Eye (tissue), 1 donor: ENCODE results near the gene CDKN1A.

Source experiments
- DNase-seq: peaks from one replicate; pipeline ENCODE4 v3.0.0-alpha.2; 2015

CDKN1A gene

DNA sequence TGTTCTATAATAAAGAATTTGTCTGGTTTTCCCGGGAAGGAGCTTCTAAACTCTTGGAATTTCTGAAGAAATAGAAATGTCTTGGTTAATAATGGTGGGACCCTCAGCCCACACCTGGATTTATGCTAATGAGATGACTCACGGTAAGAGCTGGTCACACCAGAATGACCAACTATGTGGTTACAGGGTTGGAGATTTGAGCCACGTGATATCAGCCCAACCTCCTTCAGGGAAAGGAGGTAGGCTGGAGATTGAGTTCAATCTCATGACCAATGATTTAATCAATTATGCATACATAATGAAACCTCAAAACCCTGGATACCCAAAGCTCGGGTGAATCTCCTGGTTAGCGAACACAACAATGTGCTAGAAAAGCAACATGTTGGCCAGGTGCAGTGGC lies 22.1 kb upstream of the CDKN1A start:
- no peak for DNase-seq

DNA sequence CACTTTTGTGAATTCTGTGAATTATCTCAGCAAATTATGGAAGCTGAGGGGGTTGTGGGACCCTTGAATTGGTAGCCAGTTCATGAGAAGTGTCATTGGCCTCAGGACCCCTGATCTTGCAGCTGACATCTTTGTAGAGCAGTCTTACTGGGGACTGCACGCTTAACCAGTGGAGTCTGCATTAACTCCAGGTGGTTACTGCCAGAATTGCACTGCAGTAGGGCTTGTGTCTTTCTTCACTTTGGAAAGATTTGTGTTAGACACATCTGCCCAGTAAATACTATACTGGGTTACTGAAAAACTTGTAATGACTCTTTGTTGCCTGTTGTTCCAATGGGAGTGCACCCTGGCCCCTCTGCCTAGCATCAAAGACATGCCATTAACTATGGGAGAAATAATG lies 21.2 kb upstream of the CDKN1A start:
- DNase-seq = no peak

DNA sequence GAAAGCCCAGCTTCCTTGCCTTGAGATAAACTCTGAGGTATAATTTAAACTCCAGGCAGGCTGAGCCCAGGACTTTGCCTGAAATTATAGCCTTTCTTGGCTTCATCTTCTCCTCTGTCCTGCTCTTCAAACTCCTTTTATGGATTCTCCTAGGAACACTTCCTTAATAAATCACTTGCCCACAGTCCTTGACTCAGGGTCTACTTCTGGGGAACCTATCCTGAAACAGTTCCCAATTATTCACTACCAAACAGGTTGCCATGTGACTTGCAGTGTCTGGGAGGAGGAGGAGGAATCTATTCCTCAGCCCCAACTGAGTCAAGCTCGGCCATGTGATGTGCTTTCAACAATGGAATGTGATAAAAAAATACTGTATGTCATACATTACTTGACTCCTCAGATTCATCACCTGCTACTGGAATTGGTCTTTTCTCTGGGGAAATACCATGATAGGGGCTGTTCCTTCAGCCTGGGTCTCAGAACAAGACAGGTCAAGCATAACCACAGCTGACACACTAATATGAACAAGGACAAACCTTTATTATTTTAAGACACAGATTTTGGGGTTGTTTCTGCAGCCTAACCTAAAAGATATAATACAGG lies 20.5 kb upstream of the CDKN1A start:
- DNase-seq = no peak

DNA sequence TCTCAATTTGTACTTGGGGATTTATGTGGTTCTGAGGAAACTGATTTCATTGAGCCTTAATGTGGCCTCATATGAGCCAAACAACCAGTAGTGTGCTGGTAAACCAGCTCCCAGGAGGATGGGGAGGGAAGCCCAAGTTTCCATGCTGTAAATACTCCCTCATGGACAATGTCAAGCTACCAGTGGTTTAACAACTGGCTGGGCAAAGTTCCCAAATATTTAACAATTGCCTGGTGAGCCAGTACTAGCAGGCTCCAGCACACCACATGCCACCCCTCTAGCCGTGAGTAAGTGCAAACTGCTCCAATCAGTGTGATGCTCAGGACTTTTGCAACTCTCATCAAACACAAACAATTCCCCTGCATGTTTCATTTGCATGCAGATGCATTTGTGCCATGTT lies 19.2 kb upstream of the CDKN1A start:
- DNase-seq = peak; percentile 30

DNA sequence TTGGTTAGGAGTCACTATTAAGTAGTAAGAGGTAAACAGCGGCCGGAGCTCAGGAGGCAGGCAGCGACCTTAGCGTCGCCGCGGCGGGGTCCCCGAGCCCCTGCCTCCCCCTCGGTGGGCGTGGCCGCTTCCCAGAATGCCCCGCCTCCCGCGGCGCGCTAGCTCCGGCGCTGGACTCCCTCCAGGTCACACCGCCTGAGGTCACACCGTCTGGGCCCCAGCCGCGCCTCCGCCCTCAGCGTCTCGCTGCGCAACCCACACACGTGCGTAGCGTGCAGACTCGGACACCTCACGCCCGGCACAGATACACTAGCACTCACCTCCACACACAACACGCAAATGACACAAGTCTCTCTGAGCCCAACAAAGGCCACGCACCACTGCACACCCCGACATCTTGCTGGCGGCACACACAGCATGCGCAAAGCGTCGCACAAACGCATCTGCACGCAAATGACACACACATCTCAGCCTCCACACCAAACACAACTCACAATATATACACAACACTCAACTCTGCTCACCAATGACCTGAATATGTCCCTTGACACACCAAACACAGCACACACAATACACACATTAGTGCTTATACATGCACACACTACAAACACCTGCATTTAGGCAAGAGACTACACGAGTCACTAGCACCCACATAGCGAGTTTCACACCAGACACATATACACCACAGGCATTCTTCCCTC lies 17.6 kb upstream of the CDKN1A start:
- peak; percentile 81 for DNase-seq

DNA sequence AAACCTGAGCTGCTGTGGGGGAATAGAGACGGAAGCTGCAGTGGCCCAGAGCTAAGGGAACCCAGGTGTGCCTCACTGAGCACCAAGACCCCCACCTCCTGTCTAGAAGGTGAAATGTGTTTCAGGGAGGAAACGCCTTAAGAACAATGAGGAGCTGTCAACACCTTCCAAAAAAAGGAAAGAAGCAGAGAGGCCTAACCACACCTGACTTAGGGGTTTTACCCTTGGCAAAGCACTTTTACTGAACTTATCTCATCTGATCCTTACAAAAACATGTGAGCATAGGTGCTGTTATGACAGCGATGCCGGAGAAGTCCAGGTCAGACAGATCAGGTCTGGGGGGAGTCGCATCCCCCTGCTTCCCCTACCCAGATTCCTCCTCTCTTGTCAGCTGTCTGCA lies 16.1 kb upstream of the CDKN1A start:
- no peak for DNase-seq

DNA sequence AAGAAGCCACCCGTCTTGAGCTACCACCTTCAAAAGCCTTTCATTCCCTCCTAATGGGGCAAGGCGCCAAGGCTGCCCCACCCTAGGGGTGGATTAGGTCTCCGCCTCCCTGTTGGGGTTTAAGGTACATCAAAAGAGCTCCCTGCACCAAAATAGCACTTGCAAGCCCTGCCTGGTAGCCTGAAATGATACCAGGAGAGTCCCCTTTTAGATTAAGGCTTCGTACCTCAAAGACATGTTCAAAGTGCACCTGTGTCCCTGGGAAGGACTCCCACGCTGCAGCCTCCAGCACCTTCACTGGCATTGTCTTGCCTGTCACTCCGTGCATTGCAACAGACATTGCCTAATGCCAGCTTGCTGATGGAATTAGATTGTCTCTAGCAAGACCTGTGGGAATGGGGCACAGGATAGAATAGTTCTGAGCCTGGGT lies 15.7 kb upstream of the CDKN1A start:
- DNase-seq = no peak

DNA sequence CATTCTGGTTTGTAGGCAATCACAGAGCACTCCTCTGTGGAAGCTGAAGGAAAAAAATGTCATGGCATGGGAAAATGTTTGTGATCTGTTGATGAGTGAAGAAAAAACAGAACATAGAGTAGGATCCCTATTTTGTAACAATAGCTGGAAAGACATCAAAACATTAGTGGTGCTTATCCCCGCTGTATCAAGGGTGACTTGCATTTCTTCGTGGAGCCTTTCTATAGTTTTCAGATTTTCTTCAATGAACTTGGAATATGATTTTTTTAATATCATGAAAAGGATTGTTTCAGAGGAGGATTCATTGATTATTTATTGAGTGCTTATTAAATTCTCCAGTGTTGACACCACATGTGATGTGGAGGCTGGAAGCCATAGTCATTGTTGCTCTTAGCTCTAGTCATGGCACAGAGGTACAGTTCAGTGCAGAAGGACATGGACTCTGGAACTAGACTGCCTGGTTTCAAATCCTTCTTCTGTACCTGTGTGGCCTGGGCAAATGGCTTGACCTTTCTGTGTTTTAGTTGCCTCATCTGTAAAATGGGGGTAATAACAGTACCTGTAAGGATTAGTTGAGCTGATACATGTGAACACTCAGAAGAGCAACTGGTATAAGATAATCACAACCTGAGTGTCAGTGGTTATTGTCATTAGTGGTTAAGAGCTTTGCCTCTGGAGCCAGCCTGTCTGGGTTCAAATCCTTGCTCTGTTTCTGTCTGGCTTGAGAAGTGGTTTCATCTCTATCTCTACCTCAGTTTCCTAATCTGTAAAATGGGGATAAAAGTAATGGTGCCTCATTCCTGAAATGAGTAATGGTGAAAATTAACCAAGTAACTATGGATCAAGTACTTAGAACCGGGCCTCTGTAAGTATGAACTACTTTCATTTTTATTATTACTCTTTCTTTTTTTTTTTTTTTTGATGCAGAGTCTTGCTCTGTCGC lies 14.7 kb upstream of the CDKN1A start:
- DNase-seq = no peak

DNA sequence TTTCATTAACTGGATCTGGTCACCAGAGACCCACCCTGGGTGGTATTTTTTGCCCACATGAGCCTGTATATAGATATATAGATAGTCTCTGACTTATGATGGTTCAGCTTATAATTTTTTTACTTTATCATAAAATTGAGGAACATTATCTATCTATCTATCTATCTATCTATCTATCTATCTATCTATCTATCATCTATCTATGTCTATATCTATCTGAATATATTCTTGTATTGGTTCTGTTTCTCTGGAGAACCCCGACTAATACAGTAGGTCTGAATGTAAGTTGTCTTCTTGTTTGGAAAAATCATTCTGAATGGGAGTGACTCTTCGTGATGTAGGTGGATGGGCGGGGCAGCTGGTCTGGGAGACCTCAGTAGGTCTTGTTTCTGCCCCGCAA lies 13.3 kb upstream of the CDKN1A start:
- no peak for DNase-seq

DNA sequence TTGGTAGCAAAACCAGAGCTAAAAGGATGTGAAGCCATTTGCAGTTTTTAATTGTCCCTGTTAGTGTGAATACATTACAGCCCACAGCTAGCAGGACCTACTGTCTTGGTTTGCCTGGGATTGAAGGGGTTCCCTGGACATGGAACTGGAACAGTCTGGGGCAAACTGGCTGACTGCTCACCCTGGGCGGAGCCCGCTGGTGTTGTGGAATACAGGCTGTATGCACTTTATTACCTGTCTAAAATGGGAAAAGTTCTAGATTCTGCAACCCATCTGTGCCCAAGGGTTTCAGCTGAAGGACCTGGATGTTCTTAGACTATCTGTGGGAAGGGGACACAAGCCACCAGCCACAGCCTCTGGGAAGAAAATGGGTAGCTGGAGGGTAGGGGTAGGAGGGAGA lies 12.2 kb upstream of the CDKN1A start:
- no peak for DNase-seq

DNA sequence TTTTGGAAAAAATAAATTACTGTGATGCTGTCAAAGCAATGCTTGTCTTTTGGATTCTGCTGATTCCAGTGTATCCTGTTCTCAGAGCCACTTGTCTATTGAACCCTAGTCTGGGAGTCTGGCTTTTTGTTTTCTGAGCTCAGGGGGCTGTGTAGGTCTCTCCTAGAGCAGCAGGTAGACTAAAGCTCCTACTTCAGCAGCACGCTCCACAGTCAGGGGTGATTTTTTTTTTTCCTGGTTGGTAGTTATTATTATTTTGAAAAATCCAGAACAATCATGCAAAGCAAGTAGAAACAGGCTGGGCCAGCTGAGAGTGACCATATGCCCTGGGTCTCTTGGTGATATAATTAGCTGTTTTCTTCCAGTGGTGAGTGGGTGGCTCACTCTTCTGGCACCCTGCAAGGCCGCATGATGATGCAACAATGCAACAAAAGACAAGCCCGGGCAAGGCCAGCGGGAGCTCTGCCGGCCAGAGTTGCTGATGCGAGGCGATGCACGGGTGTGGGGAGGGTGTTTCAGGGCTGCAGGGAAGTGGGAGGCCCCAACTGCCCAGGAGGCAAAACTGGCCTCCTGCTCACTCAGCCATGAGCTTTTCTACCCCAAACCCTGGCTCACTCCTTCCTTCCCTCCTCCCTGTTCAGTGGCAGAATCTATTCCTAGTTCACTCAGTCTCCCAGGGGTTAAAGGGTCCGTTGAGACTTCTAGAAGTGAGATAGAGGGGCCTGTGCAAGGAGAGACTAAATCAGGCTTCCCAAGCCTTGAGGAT lies 11.5 kb upstream of the CDKN1A start:
- peak; percentile 71 for DNase-seq

DNA sequence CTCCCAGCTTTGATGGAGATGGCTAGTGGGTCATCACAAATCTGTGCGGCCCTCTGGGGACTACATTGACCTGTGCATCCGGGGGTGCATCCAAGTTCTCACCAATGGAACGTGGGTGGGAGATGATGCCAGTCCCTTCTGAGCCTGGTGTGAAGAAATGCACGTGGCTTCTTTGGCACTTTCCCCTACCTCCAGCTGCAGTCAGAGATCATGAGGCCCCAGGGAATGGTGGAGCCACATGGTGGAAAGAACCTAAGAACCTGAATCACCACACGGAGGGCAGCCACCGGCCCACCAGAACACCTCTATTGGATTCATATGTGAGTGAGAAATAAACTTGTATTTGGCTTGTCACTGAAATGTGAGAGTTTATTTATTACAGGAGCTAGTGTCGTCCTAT lies 9.9 kb upstream of the CDKN1A start:
- no peak for DNase-seq

DNA sequence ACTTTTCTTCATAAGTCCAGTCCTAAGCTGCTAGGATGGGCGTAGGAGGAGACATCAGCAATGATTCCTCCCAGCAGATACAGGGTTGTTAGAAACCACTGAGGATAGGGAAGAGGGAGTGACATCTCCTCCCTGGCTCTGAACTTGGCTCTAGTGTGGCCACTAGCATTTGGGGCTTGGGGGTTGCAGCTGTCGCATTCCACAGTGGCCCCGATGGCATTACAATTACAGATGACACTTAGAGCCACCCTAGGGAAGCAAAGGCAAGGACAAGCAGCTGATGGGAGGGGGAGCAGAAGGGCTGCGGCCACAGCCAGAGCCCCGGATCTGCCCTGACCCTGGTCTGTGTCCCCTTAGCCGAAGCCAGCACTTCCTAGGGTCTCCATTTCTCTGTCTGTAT lies 9.5 kb upstream of the CDKN1A start:
- peak; percentile 30 for DNase-seq

DNA sequence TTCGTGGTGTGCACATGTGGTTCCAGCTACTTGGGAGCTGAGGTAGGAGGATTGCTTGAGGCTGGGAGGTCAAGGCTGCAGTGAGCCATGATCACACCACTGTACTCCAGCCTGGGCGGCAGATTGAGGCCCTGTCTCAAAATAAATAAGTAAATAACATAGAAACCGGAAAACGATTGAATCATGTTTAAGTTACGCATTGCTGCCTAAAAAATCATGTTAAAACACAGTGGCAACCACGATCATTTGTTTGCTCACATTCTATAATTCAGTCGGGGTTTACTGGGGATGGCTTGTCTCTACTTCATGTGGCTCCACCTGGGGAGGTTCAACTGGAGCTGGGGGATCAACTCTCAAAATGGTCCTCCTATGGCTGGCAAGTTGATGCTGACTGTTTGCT lies 8.2 kb upstream of the CDKN1A start:
- no peak for DNase-seq

DNA sequence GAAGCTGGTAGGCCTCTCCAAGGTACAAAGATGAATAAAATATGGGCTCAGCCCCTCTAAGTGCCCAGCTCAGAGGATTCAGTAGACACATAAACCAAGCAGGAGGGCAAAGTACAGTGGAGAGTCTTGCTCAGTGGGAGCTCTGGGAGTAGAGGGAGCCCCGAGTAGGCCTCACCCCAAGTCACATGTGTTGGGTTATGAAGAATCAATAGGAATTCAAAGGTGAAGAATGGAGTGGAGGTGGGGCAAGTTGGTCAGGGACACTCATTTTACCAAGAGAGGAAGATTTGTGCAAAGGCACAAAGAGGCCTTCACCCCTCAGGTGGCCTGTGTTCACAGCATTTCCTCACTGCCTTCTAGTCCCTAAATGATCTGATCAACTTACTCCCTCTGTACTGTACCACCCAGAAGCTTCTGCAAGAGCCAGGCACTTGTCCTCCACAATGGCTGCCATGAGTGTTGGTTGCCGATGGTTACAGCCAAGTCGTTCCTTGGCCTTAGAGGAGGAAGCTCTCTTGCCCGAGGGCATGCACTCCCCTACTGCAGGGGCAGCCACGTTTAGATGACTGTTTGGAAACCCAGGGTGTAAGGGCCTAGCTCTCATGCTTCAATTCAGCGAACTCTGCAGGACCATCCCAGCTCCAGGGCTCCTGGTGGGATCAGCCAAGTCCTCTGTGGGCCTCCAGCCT lies 6.7 kb upstream of the CDKN1A start:
- no peak for DNase-seq

DNA sequence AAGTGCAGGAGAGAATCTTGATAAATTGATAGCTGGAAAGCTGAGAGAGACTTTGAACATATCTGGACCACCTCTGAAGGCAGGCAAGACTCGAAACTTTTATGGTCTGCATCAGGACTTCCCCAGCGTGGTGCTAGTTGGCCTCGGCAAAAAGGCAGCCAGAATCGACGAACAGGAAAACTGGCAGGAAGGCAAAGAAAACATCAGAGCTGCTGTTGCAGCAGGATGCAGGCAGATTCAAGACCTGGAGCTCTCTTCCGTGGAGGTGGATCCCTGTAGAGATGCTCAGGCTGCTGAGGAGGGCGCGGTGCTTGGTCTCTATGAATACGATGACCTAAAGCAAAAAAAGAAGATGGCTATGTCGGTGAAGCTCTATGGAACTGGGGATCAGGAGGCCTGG lies 4.6 kb upstream of the CDKN1A start:
- DNase-seq = no peak

DNA sequence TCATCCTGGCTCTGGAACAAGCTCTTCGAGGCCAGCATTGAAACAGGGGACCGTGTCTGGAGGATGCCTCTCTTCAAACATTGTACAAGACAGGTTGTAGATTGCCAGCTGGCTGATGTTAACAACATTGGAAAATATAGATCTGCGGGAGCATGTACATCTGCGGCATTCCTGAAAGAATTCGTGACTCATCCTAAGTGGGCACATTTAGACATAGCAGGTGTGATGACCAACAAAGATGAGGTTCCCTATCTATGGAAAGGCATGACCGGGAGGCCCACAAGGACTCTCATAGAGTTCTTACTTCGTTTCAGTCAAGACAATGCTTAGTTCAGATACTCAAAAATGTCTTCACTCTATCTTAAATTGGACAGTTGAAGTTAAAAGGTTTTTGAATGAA lies 3.6 kb upstream of the CDKN1A start:
- no peak for DNase-seq

DNA sequence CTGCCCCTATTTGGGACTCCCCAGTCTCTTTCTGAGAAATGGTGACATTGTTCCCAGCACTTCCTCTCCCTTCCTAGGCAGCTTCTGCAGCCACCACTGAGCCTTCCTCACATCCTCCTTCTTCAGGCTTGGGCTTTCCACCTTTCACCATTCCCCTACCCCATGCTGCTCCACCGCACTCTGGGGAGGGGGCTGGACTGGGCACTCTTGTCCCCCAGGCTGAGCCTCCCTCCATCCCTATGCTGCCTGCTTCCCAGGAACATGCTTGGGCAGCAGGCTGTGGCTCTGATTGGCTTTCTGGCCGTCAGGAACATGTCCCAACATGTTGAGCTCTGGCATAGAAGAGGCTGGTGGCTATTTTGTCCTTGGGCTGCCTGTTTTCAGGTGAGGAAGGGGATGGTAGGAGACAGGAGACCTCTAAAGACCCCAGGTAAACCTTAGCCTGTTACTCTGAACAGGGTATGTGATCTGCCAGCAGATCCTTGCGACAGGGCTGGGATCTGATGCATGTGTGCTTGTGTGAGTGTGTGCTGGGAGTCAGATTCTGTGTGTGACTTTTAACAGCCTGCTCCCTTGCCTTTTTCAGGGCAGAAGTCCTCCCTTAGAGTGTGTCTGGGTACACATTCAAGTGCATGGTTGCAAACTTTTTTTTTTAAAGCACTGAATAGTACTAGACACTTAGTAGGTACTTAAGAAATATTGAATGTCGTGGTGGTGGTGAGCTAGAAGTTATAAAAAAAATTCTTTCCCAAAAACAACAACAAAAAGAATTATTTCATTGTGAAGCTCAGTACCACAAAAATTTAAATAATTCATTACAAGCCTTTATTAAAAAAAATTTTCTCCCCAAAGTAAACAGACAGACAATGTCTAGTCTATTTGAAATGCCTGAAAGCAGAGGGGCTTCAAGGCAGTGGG lies 2.1 kb upstream of the CDKN1A start:
- DNase-seq = no peak

DNA sequence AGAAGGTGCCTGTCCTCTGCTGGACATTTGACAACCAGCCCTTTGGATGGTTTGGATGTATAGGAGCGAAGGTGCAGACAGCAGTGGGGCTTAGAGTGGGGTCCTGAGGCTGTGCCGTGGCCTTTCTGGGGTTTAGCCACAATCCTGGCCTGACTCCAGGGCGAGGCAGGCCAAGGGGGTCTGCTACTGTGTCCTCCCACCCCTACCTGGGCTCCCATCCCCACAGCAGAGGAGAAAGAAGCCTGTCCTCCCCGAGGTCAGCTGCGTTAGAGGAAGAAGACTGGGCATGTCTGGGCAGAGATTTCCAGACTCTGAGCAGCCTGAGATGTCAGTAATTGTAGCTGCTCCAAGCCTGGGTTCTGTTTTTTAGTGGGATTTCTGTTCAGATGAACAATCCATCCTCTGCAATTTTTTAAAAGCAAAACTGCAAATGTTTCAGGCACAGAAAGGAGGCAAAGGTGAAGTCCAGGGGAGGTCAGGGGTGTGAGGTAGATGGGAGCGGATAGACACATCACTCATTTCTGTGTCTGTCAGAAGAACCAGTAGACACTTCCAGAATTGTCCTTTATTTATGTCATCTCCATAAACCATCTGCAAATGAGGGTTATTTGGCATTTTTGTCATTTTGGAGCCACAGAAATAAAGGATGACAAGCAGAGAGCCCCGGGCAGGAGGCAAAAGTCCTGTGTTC lies 1.3 kb upstream of the CDKN1A start:
- no peak for DNase-seq

DNA sequence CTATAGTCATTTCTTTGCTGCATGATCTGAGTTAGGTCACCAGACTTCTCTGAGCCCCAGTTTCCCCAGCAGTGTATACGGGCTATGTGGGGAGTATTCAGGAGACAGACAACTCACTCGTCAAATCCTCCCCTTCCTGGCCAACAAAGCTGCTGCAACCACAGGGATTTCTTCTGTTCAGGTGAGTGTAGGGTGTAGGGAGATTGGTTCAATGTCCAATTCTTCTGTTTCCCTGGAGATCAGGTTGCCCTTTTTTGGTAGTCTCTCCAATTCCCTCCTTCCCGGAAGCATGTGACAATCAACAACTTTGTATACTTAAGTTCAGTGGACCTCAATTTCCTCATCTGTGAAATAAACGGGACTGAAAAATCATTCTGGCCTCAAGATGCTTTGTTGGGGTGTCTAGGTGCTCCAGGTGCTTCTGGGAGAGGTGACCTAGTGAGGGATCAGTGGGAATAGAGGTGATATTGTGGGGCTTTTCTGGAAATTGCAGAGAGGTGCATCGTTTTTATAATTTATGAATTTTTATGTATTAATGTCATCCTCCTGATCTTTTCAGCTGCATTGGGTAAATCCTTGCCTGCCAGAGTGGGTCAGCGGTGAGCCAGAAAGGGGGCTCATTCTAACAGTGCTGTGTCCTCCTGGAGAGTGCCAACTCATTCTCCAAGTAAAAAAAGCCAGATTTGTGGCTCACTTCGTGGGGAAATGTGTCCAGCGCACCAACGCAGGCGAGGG lies 594 bp upstream of the CDKN1A start:
- peak; percentile 18 for DNase-seq
